Central memory CD8-positive, alpha-beta T cell (primary cell): ENCODE data around the gene TMEM123.

Source experiments
- ATAC-seq: fragments of 150-1000 bp; cut with Tn5 transposase; replicated peaks from 2 replicates; pipeline ENCODE4 v1.10.0; 2022; ENCODE audit warnings: mild to moderate bottlenecking, moderate FRiP score, moderate number of reproducible peaks; ENCODE audit not compliant: poor library complexity, severe bottlenecking; ENCODE audit errors: extremely low read depth
- DNase-seq, 2 donors: peaks; one replicate each; pipeline ENCODE4 v3.0.0; 2021; ENCODE audit warnings: low spot score in 2 of 2
- H3K27ac Mint-ChIP-seq: one replicate; pipeline ENCODE4 v1.8.0; 2022; ENCODE audit warnings: low read depth, mild to moderate bottlenecking, moderate library complexity, mixed read lengths
- H3K27me3 Mint-ChIP-seq: one replicate; pipeline ENCODE4 v1.8.0; 2022; ENCODE audit warnings: mixed read lengths
- H3K36me3 Mint-ChIP-seq: one replicate; pipeline ENCODE4 v1.8.0; 2022; ENCODE audit warnings: mild to moderate bottlenecking, moderate library complexity, mixed read lengths; ENCODE audit not compliant: insufficient read depth
- H3K4me1 Mint-ChIP-seq: one replicate; pipeline ENCODE4 v1.8.0; 2022; ENCODE audit warnings: mixed read lengths
- H3K4me3 Mint-ChIP-seq: one replicate; pipeline ENCODE4 v1.8.0; 2022; ENCODE audit warnings: mild to moderate bottlenecking, moderate library complexity, mixed read lengths
- H3K9me3 Mint-ChIP-seq: one replicate; pipeline ENCODE4 v1.8.0; 2022; ENCODE audit warnings: mixed read lengths

Gene TMEM123

GRCh38 chr11:102408339-102408738 lies 44.2 kb downstream of the TMEM123 start:
- Mint-ChIP-seq H3K27ac (no peak overlapping the region), H3K27me3 (no peaks in the 10 kb centered on the region), H3K4me3 (no peak overlapping the region), H3K36me3 (peaks cover 23% of the 10 kb centered on the region), H3K9me3 (no peaks in the 10 kb centered on the region), H3K4me1 (peaks cover 51% of the 10 kb centered on the region)
- ATAC-seq (no peak), DNase-seq (no peak)

GRCh38 chr11:102407901-102408300 lies 44.7 kb downstream of the TMEM123 start:
- H3K27ac Mint-ChIP-seq, result peak overlapping the region; percentile 79
- ATAC-seq, result no peak
- no peaks in the 10 kb centered on the region for H3K9me3 Mint-ChIP-seq
- peaks cover 53% of the 10 kb centered on the region for H3K4me1 Mint-ChIP-seq
- H3K4me3 Mint-ChIP-seq, result no peak overlapping the region
- H3K36me3 Mint-ChIP-seq, result peaks cover 25% of the 10 kb centered on the region
- H3K27me3 Mint-ChIP-seq, result no peaks in the 10 kb centered on the region
- DNase-seq, result no peak

DNA sequence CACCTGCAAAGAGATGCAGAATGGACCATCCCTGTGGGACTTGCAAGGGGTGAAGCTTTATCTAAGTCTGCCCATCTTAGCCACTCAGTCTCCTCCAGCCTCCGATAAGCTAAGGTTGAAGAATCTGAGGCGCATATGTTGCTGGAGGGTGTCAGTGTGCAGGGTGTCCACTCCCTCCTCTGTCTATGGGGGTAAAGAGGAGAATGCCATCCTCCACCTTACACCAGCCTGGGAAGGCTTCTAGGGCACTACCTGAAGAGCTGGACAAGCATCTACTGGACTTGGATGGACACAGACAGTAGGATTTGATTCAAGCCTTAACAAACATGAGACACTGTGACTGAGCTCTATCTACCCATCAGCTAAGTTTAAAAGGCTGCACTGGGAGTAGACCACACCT lies 46.5 kb downstream of the TMEM123 start:
- Mint-ChIP-seq H3K9me3 (no peaks in the 10 kb centered on the region), H3K27ac (peak overlapping the region; percentile 79), H3K4me1 (peaks cover 43% of the 10 kb centered on the region), H3K27me3 (no peaks in the 10 kb centered on the region), H3K36me3 (peaks cover 28% of the 10 kb centered on the region), H3K4me3 (no peak overlapping the region)
- DNase-seq, result no peak
- ATAC-seq, result no peak

- Mint-ChIP-seq H3K4me3 (no peak overlapping the region), H3K9me3 (no peaks in the 10 kb centered on the region), H3K27me3 (no peaks in the 10 kb centered on the region), H3K36me3 (peaks cover 27% of the 10 kb centered on the region), H3K4me1 (peaks cover 40% of the 10 kb centered on the region), H3K27ac (peak overlapping the region; percentile 59)
- DNase-seq, result no peak
- ATAC-seq, result no peak
Observed at GRCh38 chr11:102405501-102405900, 47.1 kb downstream of the TMEM123 start.

- no peak overlapping the region for H3K27ac Mint-ChIP-seq
- ATAC-seq, result no peak
- no peak overlapping the region for H3K4me3 Mint-ChIP-seq
- H3K36me3 Mint-ChIP-seq, result peaks cover 33% of the 10 kb centered on the region
- no peaks in the 10 kb centered on the region for H3K27me3 Mint-ChIP-seq
- peaks cover 32% of the 10 kb centered on the region for H3K4me1 Mint-ChIP-seq
- DNase-seq, result no peak
- H3K9me3 Mint-ChIP-seq, result no peaks in the 10 kb centered on the region
Observed at GRCh38 chr11:102402548-102402947, 50.0 kb downstream of the TMEM123 start.

DNA sequence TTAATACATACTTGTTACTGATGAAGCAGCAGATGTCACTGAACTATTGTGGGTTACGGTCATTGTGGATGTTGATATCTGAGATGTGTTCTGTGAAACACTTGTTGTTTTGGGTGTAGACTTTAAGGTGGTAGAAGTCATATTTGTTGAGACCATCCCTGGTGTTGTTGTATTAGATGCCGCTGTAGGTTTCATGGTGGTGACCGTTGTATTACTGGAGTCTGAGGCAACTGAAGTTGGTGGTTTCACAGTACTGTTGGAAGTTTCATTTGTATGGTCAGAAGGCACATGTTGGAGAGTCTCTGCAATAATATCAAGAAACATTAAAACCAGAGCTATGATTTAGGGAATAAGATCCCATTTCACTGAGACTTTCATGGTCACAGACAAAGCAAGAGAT lies 50.7 kb downstream of the TMEM123 start:
- ATAC-seq, result no peak
- Mint-ChIP-seq H3K27ac (no peak overlapping the region), H3K4me3 (no peak overlapping the region), H3K4me1 (peaks cover 25% of the 10 kb centered on the region), H3K36me3 (peaks cover 37% of the 10 kb centered on the region), H3K27me3 (no peaks in the 10 kb centered on the region), H3K9me3 (no peaks in the 10 kb centered on the region)
- DNase-seq, result no peak

DNA sequence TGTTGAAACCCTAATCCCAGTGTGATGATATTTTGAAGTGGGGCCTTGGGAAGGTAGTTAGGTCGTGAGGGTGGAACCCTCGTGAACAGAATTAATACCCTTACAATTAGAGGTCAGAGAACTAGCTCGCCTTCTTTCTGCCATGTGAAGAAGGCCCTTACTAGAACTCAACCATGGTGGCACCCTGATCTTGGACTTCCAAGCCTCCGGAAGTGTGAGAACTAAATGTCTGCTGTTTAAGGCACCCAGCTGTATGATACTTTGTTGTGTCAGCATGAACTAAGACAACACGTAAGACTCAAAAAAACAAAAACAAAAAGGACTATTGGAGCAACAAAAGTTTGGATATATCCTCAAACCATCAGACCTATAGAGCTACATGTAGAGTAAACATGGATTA lies 52.0 kb downstream of the TMEM123 start:
- H3K4me3 Mint-ChIP-seq, result no peak overlapping the region
- peaks cover 15% of the 10 kb centered on the region for H3K4me1 Mint-ChIP-seq
- H3K27me3 Mint-ChIP-seq, result no peaks in the 10 kb centered on the region

DNA sequence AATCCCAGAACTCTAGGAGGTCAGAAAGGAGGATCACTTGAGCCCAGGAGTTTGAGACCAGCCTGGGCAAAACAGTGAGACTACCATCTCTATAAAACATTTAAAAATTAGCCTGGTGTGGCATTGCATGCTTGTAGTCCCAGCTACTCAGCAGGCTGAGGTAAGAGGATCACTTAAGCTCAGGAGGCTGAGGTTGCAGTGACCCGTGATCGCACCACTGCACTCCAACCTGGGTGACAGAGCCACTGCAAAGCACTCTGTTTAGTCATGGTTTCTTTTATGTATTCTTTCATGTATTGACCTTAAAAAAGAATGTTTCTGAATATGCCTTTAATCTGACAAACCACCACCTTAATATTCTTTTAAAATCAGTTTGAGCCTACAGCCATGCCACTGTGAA lies 53.4 kb downstream of the TMEM123 start:
- Mint-ChIP-seq H3K36me3 (peaks cover 38% of the 10 kb centered on the region), H3K4me1 (peaks cover 14% of the 10 kb centered on the region), H3K27ac (no peak overlapping the region)

More for the DNA sequence above, 52.0 kb downstream of the TMEM123 start:
- DNase-seq (no peak), ATAC-seq (no peak)
- Mint-ChIP-seq H3K9me3 (no peaks in the 10 kb centered on the region), H3K27ac (no peak overlapping the region), H3K36me3 (peaks cover 37% of the 10 kb centered on the region)

DNA sequence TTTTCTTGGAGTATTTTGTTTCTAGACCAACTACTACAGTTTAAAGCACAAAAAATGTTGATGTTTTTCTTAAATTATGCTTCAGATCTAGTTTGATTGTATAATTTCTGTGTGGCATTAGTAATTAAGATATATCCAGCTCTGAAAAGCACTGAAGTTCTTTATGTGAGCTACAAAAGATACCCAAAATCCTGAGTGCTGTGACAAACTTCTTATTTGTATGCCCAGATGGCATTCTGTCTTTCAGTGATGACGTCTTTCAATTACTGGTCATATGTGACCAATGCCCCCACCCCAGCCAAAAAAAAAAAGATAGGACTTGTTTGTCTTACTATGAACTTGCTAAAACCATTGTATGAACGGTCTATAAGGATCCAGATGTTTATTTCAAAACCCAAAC lies 54.3 kb downstream of the TMEM123 start:
- H3K4me3 Mint-ChIP-seq, result no peak overlapping the region

More for the DNA sequence above, 53.4 kb downstream of the TMEM123 start:
- H3K4me3 Mint-ChIP-seq, result no peak overlapping the region
- ATAC-seq (no peak), DNase-seq (no peak)
- H3K9me3 Mint-ChIP-seq, result no peaks in the 10 kb centered on the region
- H3K27me3 Mint-ChIP-seq, result no peaks in the 10 kb centered on the region

DNA sequence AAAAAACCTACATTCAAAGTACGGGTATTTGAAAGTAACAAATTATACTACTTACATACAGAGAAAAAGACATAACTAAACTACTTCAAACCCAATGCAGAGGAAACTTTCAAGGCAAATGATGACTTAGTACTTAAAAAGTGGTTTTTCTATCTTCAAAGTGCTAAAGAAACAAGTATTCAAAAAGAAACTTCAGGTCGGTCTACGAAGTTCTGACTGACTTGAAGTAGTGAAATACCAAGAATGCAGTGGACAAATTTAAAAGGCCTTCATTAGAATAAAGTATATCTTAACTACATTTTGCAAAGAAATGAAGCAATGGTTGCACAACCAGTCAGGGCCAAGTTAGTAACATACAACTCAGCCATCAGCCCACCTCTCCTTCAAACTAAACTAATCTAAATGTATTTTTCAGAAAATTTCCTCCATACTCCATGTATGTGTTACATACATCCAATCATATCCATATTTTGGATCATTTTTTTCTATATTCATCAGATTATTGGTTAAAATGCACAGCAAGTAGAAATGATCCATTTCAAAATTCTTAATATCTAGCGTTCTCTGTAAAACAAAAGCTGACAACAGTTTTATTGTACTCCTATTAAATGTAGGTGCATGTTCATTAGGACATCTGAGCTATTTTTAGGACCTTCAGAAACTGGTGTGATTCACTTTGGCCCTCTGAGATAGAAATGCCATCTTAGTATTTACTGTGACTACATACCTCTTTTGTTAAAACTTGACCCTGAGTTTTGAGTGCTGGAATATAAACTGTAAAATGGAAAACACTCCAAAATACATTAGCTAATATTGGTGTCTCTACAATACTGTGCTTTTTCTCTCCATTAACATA lies 55.6 kb downstream of the TMEM123 start:
- Mint-ChIP-seq H3K27ac (peak overlapping the region; percentile 35), H3K9me3 (no peaks in the 10 kb centered on the region), H3K27me3 (no peaks in the 10 kb centered on the region), H3K36me3 (peaks cover 42% of the 10 kb centered on the region), H3K4me1 (peaks cover 9% of the 10 kb centered on the region), H3K4me3 (no peak overlapping the region)
- ATAC-seq, result no peak
- no peak for DNase-seq

More for the DNA sequence above, 54.3 kb downstream of the TMEM123 start:
- H3K36me3 Mint-ChIP-seq, result peaks cover 42% of the 10 kb centered on the region
- ATAC-seq (no peak), DNase-seq (no peak)
- no peak overlapping the region for H3K27ac Mint-ChIP-seq
- peaks cover 5% of the 10 kb centered on the region for H3K4me1 Mint-ChIP-seq
- H3K27me3 Mint-ChIP-seq, result no peaks in the 10 kb centered on the region
- no peaks in the 10 kb centered on the region for H3K9me3 Mint-ChIP-seq

GRCh38 chr11:102395720-102396393 lies 56.7 kb downstream of the TMEM123 start:
- Mint-ChIP-seq H3K4me3 (no peak overlapping the region), H3K27me3 (no peaks in the 10 kb centered on the region), H3K36me3 (peaks cover 39% of the 10 kb centered on the region), H3K9me3 (no peaks in the 10 kb centered on the region), H3K27ac (peak overlapping the region; percentile 35), H3K4me1 (peaks cover 9% of the 10 kb centered on the region)
- DNase-seq (no peak), ATAC-seq (no peak)

DNA sequence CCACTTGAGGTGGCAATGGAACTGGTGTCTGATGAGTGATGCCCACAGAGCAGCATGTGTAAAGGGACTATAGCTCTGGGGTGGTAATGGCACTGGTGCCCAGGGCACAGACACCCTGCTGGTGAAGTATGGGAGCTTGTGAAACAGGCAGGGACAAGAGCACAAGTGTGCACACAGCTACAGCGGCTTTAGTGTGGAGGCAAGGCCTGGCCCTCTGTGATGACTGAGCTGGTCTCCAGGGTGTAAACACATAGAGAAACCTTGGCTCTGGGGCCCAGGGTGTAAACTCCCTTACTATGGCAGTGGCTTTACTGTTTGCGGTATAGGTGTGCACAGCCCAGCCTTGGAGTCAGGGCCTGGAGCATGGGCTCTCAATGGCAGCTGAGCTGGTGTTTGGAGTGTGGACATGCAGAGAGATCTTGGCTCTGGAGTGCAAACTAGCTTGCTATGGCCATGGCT lies 59.3 kb downstream of the TMEM123 start:
- H3K9me3 Mint-ChIP-seq, result no peaks in the 10 kb centered on the region
- H3K36me3 Mint-ChIP-seq, result peaks cover 24% of the 10 kb centered on the region
- DNase-seq (no peak), ATAC-seq (no peak)
- H3K4me3 Mint-ChIP-seq, result no peak overlapping the region
- peak overlapping the region; percentile 40 for H3K27ac Mint-ChIP-seq
- peaks cover 15% of the 10 kb centered on the region for H3K4me1 Mint-ChIP-seq
- no peaks in the 10 kb centered on the region for H3K27me3 Mint-ChIP-seq
